K562 (cell line): ENCODE results near the gene DNMT1. TPM values are rescaled to one million over a fixed set of nuclear protein-coding genes. Genes with fewer than 3 reads are reported as not detected.

ENCODE experiments used
- ATAC-seq: fragments of 200-7000 bp; cut with Tn5 transposase; 3 replicates; pipeline ENCODE4 v1.9.1; 2020; ENCODE audit warnings: moderate library complexity
- BruUV-seq: library from RNA; stranded (reverse); fragments of 400-500 nt; replicated peaks from 2 replicates; lab custom pipeline; 2021; lab: Mats Ljungman, UMichigan
- CTCF ChIA-PET: fragments of 300-600 bp; formaldehyde crosslinking; extraction: SDS; loops from one replicate; lab custom pipeline; 2021; ENCODE audit warnings: low intra/inter-chr PET ratio; lab: Yijun Ruan, JAX
- POLR2A ChIA-PET: fragments of 300-600, 350-650 bp; sonication (Branson Sonifier 250); formaldehyde crosslinking; extraction: SDS; loops from one replicate; lab custom pipeline; 2021; ENCODE audit warnings: antibody characterized with exemption, inconsistent platforms; lab: Yijun Ruan, JAX
- DNase-seq, 4 experiments: peaks; one replicate each; pipeline versions ENCODE4 v3.0.0 to v3.0.0-alpha.2; 2011 to 2018; ENCODE audit warnings: low spot score in 3 of 4, mixed read lengths in 3 of 4; ENCODE audit errors: extremely low read depth in 1 of 4
- FAIRE-seq: peaks from 2 replicates; lab custom pipeline; 2011; peaks lifted over from hg19 to GRCh38; lab: Jason Lieb, UNC
- H2AFZ ChIP-seq: 2 replicates; pipeline ENCODE4 v1.6.0; 2011; ENCODE audit warnings: low read depth, low read length, control low read depth, inconsistent platforms
- H3K27ac ChIP-seq: fragments of 200-600 bp; 3 replicates; pipeline ENCODE4 v1.8.0; 2011; ENCODE audit warnings: low read depth, mild to moderate bottlenecking, control low read depth, inconsistent platforms, low read length, moderate library complexity, mixed read lengths; ENCODE audit errors: extremely low read depth
- H3K27me3 ChIP-seq, 2 experiments: fragments of 300-600 bp in 1 of 2; 2 replicates in 1 of 2; 3 replicates in 1 of 2; pipeline versions ENCODE4 v1.6.0 to v1.8.0; 2011; ENCODE audit warnings: inconsistent platforms in 2 of 2, low read length in 2 of 2, mild to moderate bottlenecking in 1 of 2, mixed read lengths in 1 of 2, moderate library complexity in 1 of 2; ENCODE audit not compliant: control insufficient read depth in 2 of 2, insufficient read depth in 2 of 2
- H3K36me3 ChIP-seq: fragments of 300-600 bp; 3 replicates; pipeline ENCODE4 v1.8.0; 2011; ENCODE audit warnings: mild to moderate bottlenecking, low read length, inconsistent platforms; ENCODE audit not compliant: control insufficient read depth, insufficient read depth
- H3K4me1 ChIP-seq, 2 experiments: fragments of 200-600 bp in 1 of 2; replicated peaks in 1 of 2; 2 replicates in 1 of 2; 3 replicates in 1 of 2; pipeline versions ENCODE4 v1.5.1 to v1.8.0; 2011; ENCODE audit warnings: inconsistent platforms in 2 of 2, low read length in 2 of 2, mild to moderate bottlenecking in 1 of 2, mixed read lengths in 1 of 2, moderate library complexity in 1 of 2; ENCODE audit not compliant: control insufficient read depth in 2 of 2, insufficient read depth in 2 of 2
- H3K4me2 ChIP-seq: 2 replicates; pipeline ENCODE4 v1.6.1; 2011; ENCODE audit warnings: low read length, control low read depth, inconsistent platforms, mixed read lengths; ENCODE audit not compliant: insufficient read depth
- H3K4me3 ChIP-seq: fragments of 200-600 bp; sonication (generic), shearing (Covaris generic); 2 replicates; pipeline ENCODE4 v1.5.1; 2016; ENCODE audit warnings: control low read depth, inconsistent platforms
- H3K79me2 ChIP-seq: fragments of 200-600 bp; 3 replicates; pipeline ENCODE4 v1.8.0; 2011; ENCODE audit warnings: low read length, inconsistent platforms; ENCODE audit not compliant: control insufficient read depth, insufficient read depth
- H3K9ac ChIP-seq, 2 experiments: 2 replicates each; pipeline versions ENCODE4 v1.6.0 to v1.6.1; 2011; ENCODE audit warnings: low read depth in 2 of 2, low read length in 2 of 2, control low read depth in 1 of 2, inconsistent platforms in 1 of 2, mild to moderate bottlenecking in 1 of 2, mixed read lengths in 1 of 2; ENCODE audit not compliant: insufficient read depth in 1 of 2
- H3K9me1 ChIP-seq: one replicate; pipeline ENCODE4 v1.6.0; 2011; ENCODE audit warnings: inconsistent platforms, mild to moderate bottlenecking, low read length, moderate library complexity; ENCODE audit not compliant: control insufficient read depth, insufficient read depth
- H3K9me3 ChIP-seq: replicated peaks from 2 replicates; pipeline ENCODE4 v1.5.1; 2011; ENCODE audit warnings: low read depth, low read length, inconsistent platforms; ENCODE audit not compliant: control insufficient read depth, insufficient read depth
- H4K20me1 ChIP-seq: replicated peaks from 2 replicates; pipeline ENCODE4 v1.6.1; 2011; ENCODE audit warnings: low read length, inconsistent platforms, mixed read lengths; ENCODE audit not compliant: control insufficient read depth, insufficient read depth
- CTCF ChIP-seq, 3 experiments: IDR thresholded peaks in 2 of 3; conservative IDR thresholded peaks in 1 of 3; 2 replicates each; pipeline ENCODE4 v1.5.1; 2011 to 2012; ENCODE audit warnings: low read length in 3 of 3, mild to moderate bottlenecking in 3 of 3, control low read depth in 2 of 3, improper control_type of control experiment in 1 of 3, inconsistent platforms in 1 of 3, low read depth in 1 of 3, mixed read lengths in 1 of 3, moderate library complexity in 1 of 3; ENCODE audit not compliant: insufficient read depth in 2 of 3
- PURB ChIP-seq: sonication (generic); formaldehyde crosslinking; IDR thresholded peaks from 2 replicates; pipeline ENCODE4 v1.9.0; 2021; ENCODE audit warnings: low read depth, mild to moderate bottlenecking, missing genetic modification reagents
- ZFP30 ChIP-seq: fragments of 250-450 bp; sonication (Bioruptor Pico); IDR thresholded peaks from 2 replicates; pipeline ENCODE4 v1.8.0; 2022; ENCODE audit warnings: moderate library complexity, mild to moderate bottlenecking, inconsistent platforms, borderline replicate concordance
- ZNF197 ChIP-seq: fragments of 200-800 bp; sonication (Bioruptor generic); IDR thresholded peaks from 2 replicates; pipeline ENCODE4 v1.6.1; 2016; ENCODE audit warnings: low read depth, missing genetic modification characterization, missing compliant biosample characterization
- WGBS: fragments of 100-300 bp; shearing (Covaris generic); methylation state at CpG from one replicate; pipeline ENCODE4 v1.1.6; 2016; ENCODE audit warnings: low coverage, mixed read lengths; ENCODE audit not compliant: insufficient coverage; ENCODE audit errors: missing lambda C conversion rate; 5-methylcytosine and 5-hydroxymethylcytosine counted together
- in situ Hi-C: fragments of 300-500 bp; cut with MboI; formaldehyde crosslinking; loops from 4 replicates; pipeline ENCODE4 v1.15.0; 2018; ENCODE audit warnings: inconsistent platforms, mixed read lengths
- intact Hi-C: fragments of 100-400 bp; cut with micrococcal nuclease; formaldehyde crosslinking; loops from 2 replicates; pipeline ENCODE4 v1.14.2; 2022
- polyA plus RNA-seq, 8 experiments: library from polyadenylated mRNA; depleted of rRNA in 4 of 8; stranded (reverse) in 5 of 8; unstranded in 3 of 8; fragments of >200 nt; fragmentation: Nextera tagmentation in 2 of 8; fragmentation: Illumina TruSeq in 1 of 8; extraction: Ambion mirVana in 2 of 8; extraction: Trizol in 1 of 8; gene quantifications; 2 replicates each; pipeline versions ENCODE4 v1.2.1 to v1.2.3, GENCODE V29; 2011 to 2014; ENCODE audit warnings: inconsistent platforms in 1 of 8, missing spikeins in 1 of 8
- total RNA-seq, 7 experiments: library from RNA; depleted of rRNA in 6 of 7; stranded (reverse); fragments of >200 nt in 6 of 7; fragmentation: Illumina TruSeq in 2 of 7; extraction: Trizol in 2 of 7; gene quantifications; 2 replicates each; pipeline versions ENCODE4 v1.2.1 to v1.2.3, GENCODE V29; 2011 to 2021; ENCODE audit warnings: low replicate concordance in 1 of 7

Gene DNMT1
- total and polyA plus RNA-seq, 9 of the 15 experiments (the other 6 are each of a cell fraction or from before 2014, with no cell fraction given): 80.1 to 271 (median 121) TPM

GRCh38 chr19:10235003-10235402 lies 40.2 kb upstream of the DNMT1 start:
- H4K20me1 ChIP-seq: no peaks in the 10 kb centered on the region
- ATAC-seq: no peak
- H2AFZ ChIP-seq: no peak overlapping the region
- TF ChIP-seq PURB (CRISPR knock-in tag) (no peak), CTCF (IDR thresholded peaks at IDR 0.05 in 2 of 3, conservative IDR thresholded peaks at IDR 0.05 in 1 of 3; ENCODE audit: insufficient read depth in 2 of 3, low read depth in 1 of 3, low read length in 3 of 3) (no peak), ZNF197 (no peak), ZFP30 (CRISPR knock-in tag) (no peak)
- no peaks in the 10 kb centered on the region for H3K9me3 ChIP-seq
- BruUV-seq: no TSS peak
- in situ Hi-C loops (no loop called here), intact Hi-C loops (no loop called here)
- no peak overlapping the region for H3K27ac ChIP-seq
- ChIA-PET CTCF (no interaction called here), POLR2A (no interaction called here)
- H3K9ac ChIP-seq: no peak overlapping the region
- peaks cover 10% of the 10 kb centered on the region; the same call in 2 of the 3 replicates for H3K79me2 ChIP-seq
- 90% methylated on average over 4 of the region's 4 CpGs for WGBS
- H3K4me1 ChIP-seq: peaks cover 19 to 35% of the 10 kb centered on the region in 2 experiments
- no peaks in the 10 kb centered on the region for H3K9me1 ChIP-seq
- no peaks in the 10 kb centered on the region for H3K36me3 ChIP-seq
- H3K4me2 ChIP-seq: no peak overlapping the region
- no peak for DNase-seq
- H3K4me3 ChIP-seq: no peak overlapping the region
- H3K27me3 ChIP-seq: no peaks in the 10 kb centered on the region
- FAIRE-seq: peak; percentile 11
